Measurements from ENCODE around the gene PRG3. TPM values are rescaled to one million over a fixed set of nuclear protein-coding genes. Genes with fewer than 3 reads are reported as not detected.

PRG3 gene
- total RNA-seq, 1 donor from 2014 or later, result not detected

DNA sequence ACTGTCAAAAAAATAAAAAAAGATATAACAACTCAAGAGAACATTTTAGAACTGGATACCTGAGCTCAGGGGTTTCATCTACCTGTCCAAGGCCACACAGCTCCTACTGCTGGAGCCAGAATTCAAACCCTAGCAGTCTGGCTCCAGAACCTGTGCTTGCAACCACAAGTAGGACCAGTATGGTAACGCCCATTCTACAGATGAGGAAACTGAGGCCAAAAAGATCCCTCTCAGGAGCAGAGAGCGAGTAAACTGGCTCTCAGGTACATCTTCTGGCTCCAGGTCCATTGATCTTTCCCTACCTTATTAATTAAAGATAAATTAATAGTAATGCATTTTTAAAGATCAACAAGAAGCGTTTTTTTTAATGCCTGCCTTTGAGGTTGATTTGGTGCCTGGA, 23.6 kb downstream of the PRG3 start:
- DNase-seq, result no peak
- no peak for ATAC-seq
- Histone ChIP-seq H3K36me3 (no peaks in the 10 kb centered on the region), H3K9me3 (no peaks in the 10 kb centered on the region), H3K27ac (peak overlapping the region; percentile 3), H3K4me3 (no peak overlapping the region), H3K4me1 (peaks cover 12% of the 10 kb centered on the region), H3K27me3 (no peaks in the 10 kb centered on the region)
- intact Hi-C loops (cut with DNase I), result no loop called here
- TF ChIP-seq, protein P1, sequence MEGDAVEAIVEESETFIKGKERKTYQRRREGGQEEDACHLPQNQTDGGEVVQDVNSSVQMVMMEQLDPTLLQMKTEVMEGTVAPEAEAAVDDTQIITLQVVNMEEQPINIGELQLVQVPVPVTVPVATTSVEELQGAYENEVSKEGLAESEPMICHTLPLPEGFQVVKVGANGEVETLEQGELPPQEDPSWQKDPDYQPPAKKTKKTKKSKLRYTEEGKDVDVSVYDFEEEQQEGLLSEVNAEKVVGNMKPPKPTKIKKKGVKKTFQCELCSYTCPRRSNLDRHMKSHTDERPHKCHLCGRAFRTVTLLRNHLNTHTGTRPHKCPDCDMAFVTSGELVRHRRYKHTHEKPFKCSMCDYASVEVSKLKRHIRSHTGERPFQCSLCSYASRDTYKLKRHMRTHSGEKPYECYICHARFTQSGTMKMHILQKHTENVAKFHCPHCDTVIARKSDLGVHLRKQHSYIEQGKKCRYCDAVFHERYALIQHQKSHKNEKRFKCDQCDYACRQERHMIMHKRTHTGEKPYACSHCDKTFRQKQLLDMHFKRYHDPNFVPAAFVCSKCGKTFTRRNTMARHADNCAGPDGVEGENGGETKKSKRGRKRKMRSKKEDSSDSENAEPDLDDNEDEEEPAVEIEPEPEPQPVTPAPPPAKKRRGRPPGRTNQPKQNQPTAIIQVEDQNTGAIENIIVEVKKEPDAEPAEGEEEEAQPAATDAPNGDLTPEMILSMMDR (IDR thresholded peaks at IDR 0.05), result no peak

- H3K27ac ChIP-seq, result no peak overlapping the region
- H3K4me1 ChIP-seq, result peaks cover 12% of the 10 kb centered on the region
- intact Hi-C loops (cut with DNase I), result no loop called here
- ATAC-seq, result no peak
- no peak for DNase-seq
- H3K4me3 ChIP-seq, result no peak overlapping the region
- H3K36me3 ChIP-seq, result no peaks in the 10 kb centered on the region
- no peaks in the 10 kb centered on the region for H3K27me3 ChIP-seq
- no peaks in the 10 kb centered on the region for H3K9me3 ChIP-seq
- TF ChIP-seq, protein P1 (IDR thresholded peaks at IDR 0.05), result no peak
These were observed 24.7 kb downstream of the PRG3 start for GRCh38 chr11:57356268-57356667.

GRCh38 chr11:57354699-57355098, 26.3 kb downstream of the PRG3 start:
- Histone ChIP-seq H3K36me3 (no peaks in the 10 kb centered on the region), H3K4me3 (no peak overlapping the region), H3K4me1 (peaks cover 12% of the 10 kb centered on the region), H3K9me3 (no peaks in the 10 kb centered on the region), H3K27ac (no peak overlapping the region), H3K27me3 (no peaks in the 10 kb centered on the region)
- no peak for DNase-seq
- TF ChIP-seq, protein P1 (IDR thresholded peaks at IDR 0.05), result no peak
- ATAC-seq, result peak; percentile 54
- intact Hi-C loops (cut with DNase I), result no loop called here

GRCh38 chr11:57353852-57354251, 27.1 kb downstream of the PRG3 start:
- TF ChIP-seq, protein P1 (IDR thresholded peaks at IDR 0.05), result no peak
- no peaks in the 10 kb centered on the region for H3K9me3 ChIP-seq
- no peaks in the 10 kb centered on the region for H3K36me3 ChIP-seq
- intact Hi-C loops (cut with DNase I), result no loop called here
- no peak overlapping the region for H3K27ac ChIP-seq
- peaks cover 12% of the 10 kb centered on the region for H3K4me1 ChIP-seq
- no peak for DNase-seq
- no peak overlapping the region for H3K4me3 ChIP-seq
- ATAC-seq, result peak; percentile 32
- no peaks in the 10 kb centered on the region for H3K27me3 ChIP-seq

- intact Hi-C loops (cut with DNase I), result no loop called here
- Histone ChIP-seq H3K27ac (no peak overlapping the region), H3K4me3 (no peak overlapping the region), H3K9me3 (no peaks in the 10 kb centered on the region), H3K27me3 (no peaks in the 10 kb centered on the region), H3K4me1 (peaks cover 12% of the 10 kb centered on the region), H3K36me3 (no peaks in the 10 kb centered on the region)
- DNase-seq, result no peak
- TF ChIP-seq, protein P1 (IDR thresholded peaks at IDR 0.05), result no peak
- no peak for ATAC-seq
These were observed 27.5 kb downstream of the PRG3 start for GRCh38 chr11:57353446-57353845.

GRCh38 chr11:57353036-57353435, 27.9 kb downstream of the PRG3 start:
- DNase-seq, result no peak
- no peaks in the 10 kb centered on the region for H3K36me3 ChIP-seq
- TF ChIP-seq, protein P1 (IDR thresholded peaks at IDR 0.05), result no peak
- no peak for ATAC-seq
- H3K27ac ChIP-seq, result no peak overlapping the region
- peaks cover 9% of the 10 kb centered on the region for H3K4me1 ChIP-seq
- H3K27me3 ChIP-seq, result no peaks in the 10 kb centered on the region
- intact Hi-C loops (cut with DNase I), result no loop called here
- H3K9me3 ChIP-seq, result no peaks in the 10 kb centered on the region
- H3K4me3 ChIP-seq, result no peak overlapping the region

Data from upper lobe of right lung (tissue), 1 donor.